Stimulated activated CD8-positive, alpha-beta memory T cell treated with anti-CD3 and anti-CD28 coated beads, Interleukin-4, amount 100 ng/mL, for 48 hours (primary cell): Measurements from ENCODE around the gene ERC2.
"Not testable (repeated sequence)": the region's sequence is repeated elsewhere in the genome, so short reads cannot be mapped to it uniquely, and the experiment has no call there.

Experiments used
- DNase-seq: peaks from one replicate; pipeline ENCODE4 v3.0.0-alpha.2; 2020

Gene ERC2

GRCh38 chr3:55527361-55527760 is 940.9 kb downstream of the ERC2 start:
- DNase-seq: no peak

- DNase-seq: no peak
Measured at GRCh38 chr3:55526332-55527030, 941.8 kb downstream of the ERC2 start.

DNA sequence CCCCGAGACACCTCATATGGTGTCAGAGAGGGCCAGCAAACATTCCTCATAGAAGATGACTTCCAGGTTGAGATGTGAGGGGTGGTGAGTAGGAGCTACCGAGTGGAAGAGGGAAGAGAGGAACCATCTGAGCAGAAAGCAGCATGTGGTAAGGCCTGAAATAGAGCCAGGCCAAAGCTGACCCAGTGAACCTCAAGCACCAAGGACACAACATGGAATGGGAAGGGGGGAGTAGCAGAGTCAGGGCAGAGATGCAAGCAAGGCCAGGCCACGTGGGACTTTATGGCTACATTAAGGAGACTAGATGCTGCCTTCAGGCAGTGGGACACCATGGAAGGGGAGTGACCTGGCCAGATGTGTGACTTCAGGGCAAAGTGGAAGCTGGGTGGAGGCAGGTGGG is 942.8 kb downstream of the ERC2 start:
- DNase-seq: no peak

GRCh38 chr3:55524565-55525244 is 943.6 kb downstream of the ERC2 start:
- no peak for DNase-seq

GRCh38 chr3:55523471-55523870 is 944.8 kb downstream of the ERC2 start:
- DNase-seq: no peak

DNA sequence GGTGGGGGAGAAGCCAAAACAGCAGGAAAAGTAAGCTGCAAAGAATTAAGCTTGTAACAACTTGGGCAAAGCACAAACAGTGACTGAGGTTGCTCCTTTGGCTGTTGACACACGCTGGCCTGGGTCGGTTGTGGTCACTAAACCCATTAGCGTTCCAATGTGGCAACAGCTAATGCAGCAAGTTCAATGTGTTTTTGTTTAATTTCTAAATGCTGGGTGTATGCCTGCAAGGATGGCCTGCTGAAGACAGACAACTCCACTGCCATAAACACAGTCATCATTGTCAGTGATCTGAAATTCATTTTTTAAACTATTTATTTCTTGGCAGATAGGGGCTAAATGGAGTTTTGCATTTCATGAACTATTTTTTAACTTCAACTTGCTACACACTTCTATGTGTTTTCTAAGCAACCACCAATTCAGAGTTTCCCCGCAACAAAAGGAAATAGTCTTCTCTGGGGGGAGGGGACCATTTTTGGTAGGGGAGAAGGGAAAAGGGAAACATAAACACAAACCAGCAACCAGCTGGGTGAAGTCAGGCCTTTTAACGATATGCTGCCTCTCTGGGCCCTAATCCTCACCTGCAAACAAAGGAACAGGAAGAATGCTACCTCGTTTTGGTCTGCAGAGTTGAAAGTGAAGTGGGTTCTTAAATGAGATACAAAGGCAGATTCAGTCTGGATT is 946.4 kb downstream of the ERC2 start:
- DNase-seq: no peak

DNA sequence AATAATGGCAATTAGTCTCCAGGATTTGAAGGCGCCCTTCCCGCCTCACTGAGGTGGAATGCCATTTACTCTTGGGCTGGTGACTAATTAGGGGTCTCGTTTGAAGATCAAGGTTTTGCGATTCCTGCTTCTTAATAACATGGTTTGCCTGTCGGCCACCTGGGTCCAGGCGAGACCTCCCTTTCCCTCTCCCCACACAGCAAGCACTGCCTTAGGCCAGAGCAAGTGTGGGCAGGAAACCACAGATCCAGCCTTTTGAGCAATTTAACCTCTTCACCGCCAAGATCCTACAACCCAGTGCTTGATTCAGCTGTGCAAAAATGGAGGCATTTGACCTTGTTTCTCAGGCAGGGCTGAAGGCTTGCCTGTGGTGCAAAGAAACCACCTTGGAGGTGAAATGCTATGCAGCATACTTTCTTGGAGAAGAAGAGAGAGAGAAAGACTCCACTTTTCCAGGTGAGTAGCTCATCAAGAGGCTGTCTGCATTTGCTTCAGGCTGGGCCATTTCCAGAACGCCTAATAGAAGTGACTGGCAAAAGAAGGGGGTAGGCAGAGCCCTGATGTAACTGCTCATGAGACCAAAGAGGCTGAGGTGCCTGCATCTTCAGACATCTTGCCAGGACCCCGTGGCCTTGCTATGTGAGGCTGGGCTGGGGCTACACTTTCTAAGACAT is 947.1 kb downstream of the ERC2 start:
- DNase-seq: no peak

DNA sequence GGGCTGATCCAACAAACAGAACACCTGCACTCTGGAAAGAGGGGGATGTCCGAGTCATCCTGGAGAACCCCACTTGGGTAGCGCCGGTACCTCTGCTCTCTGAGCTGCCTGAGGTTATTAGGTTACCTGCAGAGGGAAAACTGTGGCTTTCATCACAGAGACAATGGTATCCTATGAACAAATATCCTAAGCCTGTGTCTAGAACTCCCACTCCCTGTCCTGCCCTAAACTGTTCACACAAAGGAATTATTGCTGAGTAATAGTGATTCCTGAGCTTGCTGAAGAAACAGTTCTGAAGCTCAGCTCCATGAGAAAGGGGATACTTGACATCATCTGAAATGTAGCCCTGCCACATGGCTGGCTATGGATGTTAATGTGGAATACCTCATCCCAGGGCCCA is 949.2 kb downstream of the ERC2 start:
- DNase-seq: no peak

- no peak for DNase-seq
Measured at GRCh38 chr3:55518451-55518850, 949.8 kb downstream of the ERC2 start.

DNA sequence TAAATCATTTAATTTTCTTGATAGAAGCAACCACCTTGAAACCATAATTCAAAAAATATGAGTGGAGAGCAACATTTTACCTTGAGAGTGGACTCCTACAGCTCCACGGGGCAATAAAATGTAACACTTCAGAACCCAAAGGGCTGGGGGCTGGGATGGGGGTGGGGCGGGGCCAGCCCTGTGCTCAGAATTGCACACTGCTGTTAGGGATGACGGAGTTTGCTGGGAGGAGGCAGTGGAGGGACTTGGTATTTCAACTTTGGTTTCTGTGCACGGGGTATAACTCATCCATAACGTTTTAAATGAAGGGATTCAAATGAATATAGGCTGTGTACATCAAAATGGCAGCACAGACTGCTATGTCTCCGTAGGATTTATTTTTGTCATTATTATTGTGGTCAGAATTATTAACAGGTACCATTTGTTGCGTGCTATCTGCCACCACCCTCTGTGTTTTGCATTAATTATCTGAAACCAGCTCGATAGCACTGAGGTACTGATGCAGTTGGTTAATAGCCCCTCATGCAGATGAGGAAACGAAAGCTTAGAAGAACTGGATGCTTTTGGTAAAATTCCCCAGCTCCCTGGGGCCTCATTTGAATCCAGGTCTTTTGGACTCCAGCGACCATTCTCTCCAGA is 951.8 kb downstream of the ERC2 start:
- no peak for DNase-seq

- no peak for DNase-seq
Measured at GRCh38 chr3:55515550-55516246, 952.6 kb downstream of the ERC2 start.

- DNase-seq: no peak
Measured at GRCh38 chr3:55514962-55515361, 953.3 kb downstream of the ERC2 start.

GRCh38 chr3:55512571-55513343 is 955.5 kb downstream of the ERC2 start:
- DNase-seq: no peak

DNA sequence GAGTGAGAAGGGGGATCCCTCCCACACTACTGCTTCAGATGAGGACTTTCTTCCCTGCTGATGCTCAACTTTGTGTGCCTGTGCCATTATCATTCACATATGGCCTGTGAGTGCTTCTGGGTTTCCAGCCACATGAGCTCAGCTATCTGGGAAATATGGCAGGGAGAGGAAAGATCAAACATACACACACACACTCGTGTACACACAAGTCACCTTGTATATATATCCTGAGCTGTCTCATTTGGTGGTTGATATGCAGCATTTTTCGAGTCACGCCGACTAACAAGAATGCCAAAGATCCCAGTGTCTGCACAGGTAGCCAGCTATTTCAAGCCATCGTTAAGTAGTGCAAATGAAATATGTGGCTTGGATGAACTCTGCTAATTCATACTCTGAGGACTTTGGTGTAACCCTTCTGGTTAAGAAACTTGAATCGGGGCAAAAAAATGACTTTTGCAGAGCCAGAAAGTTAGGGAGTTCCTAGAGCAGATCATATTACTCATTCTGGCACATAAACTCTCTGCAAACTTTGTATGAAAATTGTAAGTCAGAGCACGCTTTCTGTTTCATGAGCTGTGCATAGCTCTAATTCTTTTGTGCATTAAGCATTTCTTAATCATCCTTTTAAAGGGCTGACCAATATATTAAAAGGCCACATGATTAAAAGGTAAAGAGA is 956.2 kb downstream of the ERC2 start:
- DNase-seq: no peak

- no peak for DNase-seq
Measured at GRCh38 chr3:55508335-55508734, 959.9 kb downstream of the ERC2 start.

DNA sequence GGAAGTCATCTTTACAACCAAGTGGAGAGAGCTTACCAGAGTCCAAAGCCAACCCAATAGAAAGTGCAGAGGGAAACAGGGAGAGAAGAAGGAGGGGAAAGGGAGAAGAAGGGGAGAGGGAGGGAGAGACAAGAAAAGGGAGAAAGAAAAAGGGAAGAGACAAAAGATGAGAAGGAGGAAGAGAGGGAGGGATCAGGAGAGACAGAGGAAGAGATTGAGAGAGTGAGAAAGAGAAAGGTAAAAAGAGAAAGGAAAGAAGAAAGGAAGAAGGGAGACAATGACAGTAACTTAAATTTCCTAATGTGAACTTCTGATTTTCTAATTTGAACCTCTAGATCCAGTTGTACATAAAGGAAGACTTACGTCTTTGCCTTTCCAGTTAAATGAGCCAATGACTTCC is 960.5 kb downstream of the ERC2 start:
- no peak for DNase-seq

DNA sequence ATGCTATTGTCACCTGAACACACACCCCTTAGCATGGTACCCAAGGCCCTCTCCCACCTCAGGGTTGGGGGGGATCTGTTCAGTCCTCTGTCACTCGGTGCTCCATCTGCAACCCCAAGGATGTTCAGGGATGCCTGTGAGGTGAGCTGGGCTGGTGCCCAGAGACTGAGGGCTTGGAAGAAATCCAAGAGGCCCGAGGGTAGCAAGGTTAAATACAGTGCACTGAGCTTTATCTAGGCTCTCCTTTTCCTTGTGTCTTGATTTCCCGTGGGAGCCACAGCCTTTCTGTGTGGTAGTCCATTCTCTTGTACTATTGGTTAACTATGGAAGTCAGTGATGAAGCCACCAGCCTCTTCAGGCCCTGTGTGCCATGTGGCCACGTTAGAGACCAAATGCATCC is 962.5 kb downstream of the ERC2 start:
- no peak for DNase-seq

DNA sequence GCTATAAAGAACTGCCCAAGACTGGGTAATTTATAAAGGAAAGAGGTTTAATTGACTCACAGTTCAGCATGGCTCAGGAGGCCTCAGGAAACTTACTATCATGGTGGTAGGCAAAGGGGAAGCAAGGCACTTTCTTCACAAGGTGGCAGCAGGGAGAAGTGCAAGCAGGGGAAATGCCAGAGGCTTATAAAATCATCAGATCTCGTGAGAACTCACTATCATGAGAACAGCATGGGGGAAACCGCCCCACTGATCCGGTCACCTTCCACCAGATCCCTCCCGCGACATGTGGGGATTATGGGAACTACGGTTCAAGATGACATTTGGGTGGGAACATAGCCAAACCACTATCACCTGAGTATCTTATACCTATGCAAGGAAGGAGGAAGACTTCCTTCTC is 963.2 kb downstream of the ERC2 start:
- not testable (repeated sequence) for DNase-seq

DNA sequence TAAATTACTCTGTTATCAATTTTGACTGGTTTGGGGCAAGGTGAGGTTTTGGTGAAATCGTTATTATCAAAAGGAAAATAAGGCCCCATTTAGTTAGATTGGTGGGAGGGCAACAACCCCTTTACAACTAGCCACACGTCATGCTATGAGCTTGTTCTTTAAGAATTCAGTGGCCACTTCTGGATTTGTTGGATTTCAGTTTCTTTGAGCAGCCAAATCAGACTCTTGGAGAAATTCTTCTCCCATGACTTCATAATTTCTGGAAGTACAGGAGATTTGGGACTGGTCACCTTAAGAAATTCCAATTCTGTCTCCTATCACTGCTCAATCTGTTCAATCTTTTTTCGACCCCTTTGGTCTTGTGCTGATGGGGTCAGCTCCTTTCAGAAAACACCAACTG is 966.4 kb downstream of the ERC2 start:
- no peak for DNase-seq

DNA sequence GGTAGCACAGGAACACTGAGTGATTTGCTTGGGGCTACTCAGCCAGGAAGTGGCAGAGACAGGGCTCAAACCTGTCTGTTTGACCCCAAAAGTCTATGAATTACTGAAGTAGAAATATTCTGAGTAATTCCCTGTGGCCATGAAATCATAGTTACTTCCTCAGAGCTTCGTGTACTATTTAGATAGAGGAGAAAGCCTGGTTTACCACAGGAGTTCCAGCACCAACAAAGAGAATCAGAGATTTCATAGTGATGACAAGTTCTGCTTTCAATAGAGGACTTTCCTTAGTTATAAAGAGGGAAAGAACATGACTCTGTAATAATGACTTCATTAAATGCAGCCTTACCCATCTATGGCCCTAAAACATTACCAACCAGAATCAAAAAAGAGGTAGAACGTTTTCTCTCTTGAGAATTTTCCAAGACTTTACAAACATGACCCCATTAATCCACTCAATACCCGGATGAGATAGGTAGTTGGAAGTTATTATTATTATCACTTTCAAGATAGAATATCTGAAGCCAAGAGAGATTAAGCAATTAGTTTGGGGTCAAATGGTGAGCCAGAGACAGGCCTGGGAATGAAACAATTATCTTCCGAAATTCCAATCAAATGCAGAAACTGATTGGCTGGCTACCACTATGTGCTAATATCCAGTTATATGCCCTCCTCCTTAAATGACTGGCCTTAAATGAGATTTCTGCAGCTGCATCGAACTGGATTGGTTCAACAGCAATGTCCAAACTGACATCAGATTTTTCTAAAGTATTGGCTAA is 967.5 kb downstream of the ERC2 start:
- DNase-seq: no peak
